H1 (cell line): ENCODE measurements around the gene WDR31. TPM values are rescaled to one million over a fixed set of nuclear protein-coding genes. Genes with fewer than 3 reads are reported as not detected.

Source experiments
- CHD2 ChIP-seq: IDR thresholded peaks from 2 replicates; pipeline ENCODE4 v1.6.1; 2012; ENCODE audit warnings: low read length, improper control_type of control experiment
- MAX ChIP-seq: IDR thresholded peaks from 2 replicates; pipeline ENCODE4 v1.6.1; 2012; ENCODE audit warnings: inconsistent platforms
- NRF1 ChIP-seq: IDR thresholded peaks from 2 replicates; pipeline ENCODE4 v1.6.1; 2011; ENCODE audit warnings: mild to moderate bottlenecking, low read depth, low read length, improper control_type of control experiment
- polyA plus RNA-seq, 7 experiments: library from polyadenylated mRNA; depleted of rRNA in 3 of 7; stranded (reverse) in 5 of 7; unstranded in 2 of 7; fragments of >200 nt in 5 of 7; fragments of 200-250 nt in 2 of 7; gene quantifications; 1 replicate in 5 of 7; 2 replicates in 1 of 7; 4 replicates in 1 of 7; pipeline versions ENCODE4 v1.2.1 to v1.2.3, GENCODE V29; 2011 to 2013; ENCODE audit warnings: missing spikeins in 2 of 7, mixed read lengths in 2 of 7
- total RNA-seq: library from RNA; stranded (reverse); fragmentation: NEBNext Ultra II Directional; extraction: Animal tissue kit (Norgen Biotek cat#: 25700); gene quantifications from 2 replicates; pipeline ENCODE4 v1.2.1, GENCODE V29; 2021

The WDR31 gene
- total and polyA plus RNA-seq, 2 of the 8 experiments (the other 6 are each of a cell fraction or from before 2014, with no cell fraction given): 0.27 to 0.28 TPM

GRCh38 chr9:113345671-113346070 is 5.6 kb upstream of the WDR31 start (continued):
- TF ChIP-seq MAX: no peak
- TF ChIP-seq NRF1: no peak
- no peak for TF ChIP-seq CHD2
